ENCODE measurements around the gene DUT. TPM values are rescaled to one million over a fixed set of nuclear protein-coding genes. Genes with fewer than 3 reads are reported as not detected.

DUT gene
- total RNA-seq, 1 experiment from 2014 or later = 84.1 TPM

- DNase-seq = no peak
- Mint-ChIP-seq H3K4me3 (ENCODE audit: unreplicated experiment) (no peak overlapping the region), H3K4me1 (ENCODE audit: low read depth, unreplicated experiment) (no peaks in the 10 kb centered on the region), H3K27me3 (ENCODE audit: insufficient read depth, unreplicated experiment) (peaks cover 12% of the 10 kb centered on the region), H3K36me3 (ENCODE audit: insufficient read depth, unreplicated experiment) (no peaks in the 10 kb centered on the region), H3K27ac (ENCODE audit: unreplicated experiment) (no peak overlapping the region), H3K9me3 (ENCODE audit: unreplicated experiment) (no peaks in the 10 kb centered on the region)
- TF ChIP-seq, protein P1, sequence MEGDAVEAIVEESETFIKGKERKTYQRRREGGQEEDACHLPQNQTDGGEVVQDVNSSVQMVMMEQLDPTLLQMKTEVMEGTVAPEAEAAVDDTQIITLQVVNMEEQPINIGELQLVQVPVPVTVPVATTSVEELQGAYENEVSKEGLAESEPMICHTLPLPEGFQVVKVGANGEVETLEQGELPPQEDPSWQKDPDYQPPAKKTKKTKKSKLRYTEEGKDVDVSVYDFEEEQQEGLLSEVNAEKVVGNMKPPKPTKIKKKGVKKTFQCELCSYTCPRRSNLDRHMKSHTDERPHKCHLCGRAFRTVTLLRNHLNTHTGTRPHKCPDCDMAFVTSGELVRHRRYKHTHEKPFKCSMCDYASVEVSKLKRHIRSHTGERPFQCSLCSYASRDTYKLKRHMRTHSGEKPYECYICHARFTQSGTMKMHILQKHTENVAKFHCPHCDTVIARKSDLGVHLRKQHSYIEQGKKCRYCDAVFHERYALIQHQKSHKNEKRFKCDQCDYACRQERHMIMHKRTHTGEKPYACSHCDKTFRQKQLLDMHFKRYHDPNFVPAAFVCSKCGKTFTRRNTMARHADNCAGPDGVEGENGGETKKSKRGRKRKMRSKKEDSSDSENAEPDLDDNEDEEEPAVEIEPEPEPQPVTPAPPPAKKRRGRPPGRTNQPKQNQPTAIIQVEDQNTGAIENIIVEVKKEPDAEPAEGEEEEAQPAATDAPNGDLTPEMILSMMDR (IDR thresholded peaks at IDR 0.05; ENCODE audit: insufficient read depth in 1 of 2, low read depth in 1 of 2, low read length in 1 of 2, severe bottlenecking in 1 of 2, unreplicated experiment in 1 of 2) = peak in 1 of 2 experiments; percentile 13
- CTCF ChIA-PET = no interaction called here
- no peaks in the 10 kb centered on the region for H3K4me1 ChIP-seq
- intact Hi-C loops (cut with micrococcal nuclease; ENCODE audit: unreplicated experiment) = no loop called here
- POLR2A ChIA-PET = no interaction called here
- H3K27me3 ChIP-seq (replicated peaks; ENCODE audit: control insufficient read depth, insufficient read depth, low read length) = no peaks in the 10 kb centered on the region
- no peak overlapping the region for H3K4me3 ChIP-seq (ENCODE audit: low read depth, low read length)
- BruUV-seq (replicated peaks) = no TSS peak
- no peaks in the 10 kb centered on the region for H3K36me3 ChIP-seq (ENCODE audit: control insufficient read depth, insufficient read depth, low read length)
- no peaks in the 10 kb centered on the region for H3K9me3 ChIP-seq
These were observed 31.2 kb upstream of the DUT start for GRCh38 chr15:48300038-48300437.

- Mint-ChIP-seq H3K9me3 (ENCODE audit: unreplicated experiment) (no peaks in the 10 kb centered on the region), H3K36me3 (ENCODE audit: insufficient read depth, unreplicated experiment) (no peaks in the 10 kb centered on the region), H3K27me3 (ENCODE audit: insufficient read depth, unreplicated experiment) (peaks cover 6% of the 10 kb centered on the region), H3K27ac (ENCODE audit: unreplicated experiment) (no peak overlapping the region), H3K4me1 (ENCODE audit: low read depth, unreplicated experiment) (no peaks in the 10 kb centered on the region), H3K4me3 (ENCODE audit: unreplicated experiment) (no peak overlapping the region)
- DNase-seq = no peak
- no peaks in the 10 kb centered on the region for H3K4me1 ChIP-seq
- BruUV-seq (replicated peaks) = no TSS peak
- H3K36me3 ChIP-seq (ENCODE audit: control insufficient read depth, insufficient read depth, low read length) = no peaks in the 10 kb centered on the region
- TF ChIP-seq, protein P1 (IDR thresholded peaks at IDR 0.05; ENCODE audit: insufficient read depth in 1 of 2, low read depth in 1 of 2, low read length in 1 of 2, severe bottlenecking in 1 of 2, unreplicated experiment in 1 of 2) = no peak
- no peaks in the 10 kb centered on the region for H3K9me3 ChIP-seq
- H3K27me3 ChIP-seq (replicated peaks; ENCODE audit: control insufficient read depth, insufficient read depth, low read length) = no peaks in the 10 kb centered on the region
- ChIA-PET CTCF (no interaction called here), POLR2A (no interaction called here)
- H3K4me3 ChIP-seq (ENCODE audit: low read depth, low read length) = no peak overlapping the region
- intact Hi-C loops (cut with micrococcal nuclease; ENCODE audit: unreplicated experiment) = no loop called here
These were observed 26.8 kb upstream of the DUT start for GRCh38 chr15:48304398-48304797.

GRCh38 chr15:48306639-48307038 lies 24.6 kb upstream of the DUT start:
- TF ChIP-seq, protein P1 (IDR thresholded peaks at IDR 0.05; ENCODE audit: insufficient read depth in 1 of 2, low read depth in 1 of 2, low read length in 1 of 2, severe bottlenecking in 1 of 2, unreplicated experiment in 1 of 2) = no peak
- BruUV-seq (replicated peaks) = no TSS peak
- Histone ChIP-seq H3K4me1 (no peaks in the 10 kb centered on the region), H3K27me3 (replicated peaks; ENCODE audit: control insufficient read depth, insufficient read depth, low read length) (no peaks in the 10 kb centered on the region), H3K9me3 (no peaks in the 10 kb centered on the region), H3K36me3 (ENCODE audit: control insufficient read depth, insufficient read depth, low read length) (no peaks in the 10 kb centered on the region), H3K4me3 (ENCODE audit: low read depth, low read length) (no peak overlapping the region)
- Mint-ChIP-seq H3K36me3 (ENCODE audit: insufficient read depth, unreplicated experiment) (no peaks in the 10 kb centered on the region), H3K27me3 (ENCODE audit: insufficient read depth, unreplicated experiment) (peaks cover 6% of the 10 kb centered on the region), H3K9me3 (ENCODE audit: unreplicated experiment) (no peaks in the 10 kb centered on the region), H3K4me1 (ENCODE audit: low read depth, unreplicated experiment) (no peaks in the 10 kb centered on the region), H3K4me3 (ENCODE audit: unreplicated experiment) (no peak overlapping the region), H3K27ac (ENCODE audit: unreplicated experiment) (no peak overlapping the region)
- CTCF ChIA-PET = no interaction called here
- intact Hi-C loops (cut with micrococcal nuclease; ENCODE audit: unreplicated experiment) = no loop called here
- POLR2A ChIA-PET = no interaction called here
- DNase-seq = no peak
